HG03354 (cell line): ENCODE results near the gene NECTIN2.

Experiments used
- ATAC-seq: cut with Tn5 transposase; IDR thresholded peaks from one replicate; pipeline ENCODE4 v1.9.1; 2021; ENCODE audit warnings: mild to moderate bottlenecking; ENCODE audit not compliant: unreplicated experiment, poor library complexity, severe bottlenecking

NECTIN2 gene

DNA sequence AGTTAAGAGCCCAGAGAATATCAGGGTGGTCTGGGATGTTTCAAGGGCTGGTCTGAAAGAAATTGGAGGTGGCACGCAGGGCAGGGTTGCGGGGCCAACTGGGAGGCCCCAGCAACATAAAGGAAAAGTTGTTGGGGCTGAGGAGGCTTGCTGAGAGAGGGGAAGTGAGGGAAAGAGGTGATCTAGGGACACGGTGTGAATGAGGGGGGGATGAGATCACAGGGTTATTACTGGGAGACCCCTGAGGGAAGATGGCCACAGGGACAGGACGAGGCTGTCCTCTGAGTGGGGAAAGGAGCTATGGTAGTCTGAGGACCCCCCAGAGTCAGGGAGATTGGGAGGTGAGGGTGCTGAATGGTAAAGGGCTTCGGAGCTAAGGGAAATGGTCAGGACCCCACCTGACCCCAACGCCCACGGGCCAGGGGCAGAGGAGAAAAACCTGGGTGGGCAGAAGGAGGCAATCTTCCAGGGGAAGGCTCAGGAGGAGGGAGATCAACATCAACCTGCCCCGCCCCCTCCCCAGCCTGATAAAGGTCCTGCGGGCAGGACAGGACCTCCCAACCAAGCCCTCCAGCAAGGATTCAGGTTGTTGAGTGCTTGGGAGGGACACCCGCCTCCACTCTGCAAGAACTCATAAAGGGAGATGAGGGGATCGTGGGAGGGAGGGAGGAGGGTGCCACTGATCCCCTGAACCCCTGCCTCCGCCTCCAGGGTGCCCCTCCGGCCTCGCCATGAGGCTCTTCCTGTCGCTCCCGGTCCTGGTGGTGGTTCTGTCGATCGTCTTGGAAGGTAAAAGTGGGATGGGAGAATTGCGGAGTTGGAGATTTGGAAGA is 80.4 kb downstream of the NECTIN2 start:
- peak; percentile 8 for ATAC-seq

DNA sequence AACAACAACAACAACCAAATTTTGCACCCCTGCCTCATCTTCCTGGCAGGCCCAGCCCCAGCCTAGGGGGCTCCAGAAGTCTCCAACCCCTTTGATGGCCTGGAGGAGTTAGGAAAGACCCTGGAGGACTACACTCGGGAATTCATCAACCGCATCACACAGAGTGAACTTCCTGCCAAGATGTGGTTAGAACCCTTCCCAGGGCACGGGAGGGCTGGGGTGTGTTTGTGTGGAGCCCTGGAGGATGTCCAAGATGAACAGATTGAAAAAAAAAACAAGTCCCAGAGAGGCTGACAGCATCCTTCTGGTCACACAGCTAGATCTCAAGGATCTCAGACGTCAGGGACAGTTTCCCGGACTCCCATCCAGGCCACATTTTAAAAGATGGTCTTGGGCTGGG is 81.6 kb downstream of the NECTIN2 start:
- ATAC-seq, result no peak

DNA sequence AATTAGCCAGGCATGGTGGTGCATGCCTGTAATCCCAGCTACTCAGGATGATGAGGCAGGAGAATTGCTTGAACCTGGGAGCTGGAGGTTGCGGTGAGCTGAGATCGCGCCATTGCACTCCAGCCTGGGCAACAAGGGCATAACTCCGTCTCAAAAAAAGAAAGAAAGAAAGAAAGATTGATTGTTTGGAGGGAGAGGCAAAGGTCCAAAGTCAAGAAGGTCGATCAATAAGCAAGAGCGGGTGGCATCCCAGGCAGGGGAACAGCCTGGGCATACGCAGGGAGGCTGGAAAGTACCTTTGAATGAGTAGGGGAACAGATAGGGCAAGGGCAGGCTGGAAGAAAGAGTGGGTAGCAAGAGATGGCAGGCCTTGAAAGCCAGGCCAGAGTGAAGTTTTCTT is 84.0 kb downstream of the NECTIN2 start:
- ATAC-seq, result no peak

DNA sequence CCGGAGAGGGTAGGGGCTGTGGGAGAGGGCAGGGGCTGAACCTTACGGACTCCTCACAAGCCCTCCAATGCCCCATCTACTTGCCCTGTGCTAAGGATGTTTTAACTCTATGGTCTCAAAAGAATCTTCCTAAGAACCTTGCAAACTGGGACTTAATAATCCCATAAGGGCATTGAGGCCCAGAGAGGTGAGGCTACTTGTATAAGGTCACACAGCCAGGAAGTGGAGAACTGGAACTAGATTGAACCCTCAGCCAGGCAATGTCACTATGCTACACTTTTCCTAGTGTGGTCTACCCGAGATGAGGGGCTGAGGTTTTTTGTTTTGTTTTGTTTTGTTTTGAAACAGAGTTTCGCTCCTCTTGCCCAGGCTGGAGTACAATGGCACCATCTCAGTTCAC is 85.4 kb downstream of the NECTIN2 start:
- ATAC-seq, result no peak
